GM18867 (cell line): ENCODE results near the gene DUSP5.
"Not testable (repeated sequence)": the region's sequence is repeated elsewhere in the genome, so short reads cannot be mapped to it uniquely, and the experiment has no call there.

Source experiments
- ATAC-seq: cut with Tn5 transposase; IDR thresholded peaks from one replicate; pipeline ENCODE4 v1.9.1; 2021; ENCODE audit warnings: mild to moderate bottlenecking, moderate library complexity; ENCODE audit not compliant: unreplicated experiment

Gene DUSP5

GRCh38 chr10:110497438-110498086 is at the start of gene DUSP5:
Gene DUSP5 (plus strand): TSS chr10:110497907. CDS start chr10:110498122, 215 bp downstream.
- ATAC-seq = peak; percentile 59

DNA sequence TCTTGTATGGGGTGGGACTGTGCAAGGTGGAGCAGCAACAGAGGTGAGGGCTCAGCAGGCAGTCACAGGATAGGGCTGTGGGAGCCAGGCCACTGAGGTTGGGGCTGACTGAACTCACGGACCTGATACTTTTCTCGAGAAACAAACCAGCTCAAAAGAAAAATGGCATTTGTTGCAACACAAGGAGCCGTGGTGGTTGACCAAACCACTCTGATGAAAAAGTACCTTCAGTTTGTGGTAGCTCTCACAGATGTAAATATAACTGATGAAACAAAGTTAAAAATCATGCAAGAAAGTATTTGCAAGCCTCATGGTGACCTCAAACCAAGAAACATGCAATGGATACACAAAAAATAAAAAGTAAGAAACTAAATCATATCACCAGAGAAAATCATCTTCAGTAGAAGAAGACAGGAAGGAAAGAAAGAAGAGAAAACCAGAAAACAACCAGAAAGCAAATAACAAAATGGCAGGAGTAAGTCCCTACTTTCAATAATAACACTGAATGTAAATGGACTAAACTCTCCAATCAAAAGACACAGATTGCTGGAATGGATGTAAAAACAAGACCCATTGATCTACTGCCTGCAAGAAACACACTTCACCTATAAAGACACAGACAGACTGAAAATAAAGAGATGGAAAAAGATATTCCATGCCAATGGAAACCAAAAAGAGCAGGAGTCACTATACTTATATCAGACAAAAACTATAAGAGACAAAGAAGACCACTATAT is 48.9 kb upstream of the DUSP5 start:
- ATAC-seq = no peak

GRCh38 chr10:110455446-110455845 is 42.3 kb upstream of the DUSP5 start:
- peak; percentile 55 for ATAC-seq

DNA sequence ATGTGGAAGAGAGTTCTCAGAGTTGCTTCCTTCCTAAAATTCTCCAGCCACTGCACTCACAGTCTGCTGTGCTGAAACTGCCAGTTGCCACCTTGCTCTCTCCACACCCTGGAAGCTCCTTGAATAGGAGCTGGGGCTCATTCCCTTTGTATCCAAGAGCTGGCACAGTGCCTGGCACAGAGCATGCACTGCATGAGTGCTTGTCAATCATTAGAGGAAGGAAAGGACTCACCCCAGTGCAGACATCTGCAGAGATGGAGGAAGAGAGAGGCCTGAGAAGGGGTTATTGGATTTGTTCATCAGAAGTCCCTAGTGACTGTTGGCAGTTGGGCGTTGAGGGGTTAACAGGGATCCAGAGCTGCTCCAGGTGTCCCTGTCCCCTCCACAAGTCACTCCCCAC is 41.7 kb upstream of the DUSP5 start:
- no peak for ATAC-seq

DNA sequence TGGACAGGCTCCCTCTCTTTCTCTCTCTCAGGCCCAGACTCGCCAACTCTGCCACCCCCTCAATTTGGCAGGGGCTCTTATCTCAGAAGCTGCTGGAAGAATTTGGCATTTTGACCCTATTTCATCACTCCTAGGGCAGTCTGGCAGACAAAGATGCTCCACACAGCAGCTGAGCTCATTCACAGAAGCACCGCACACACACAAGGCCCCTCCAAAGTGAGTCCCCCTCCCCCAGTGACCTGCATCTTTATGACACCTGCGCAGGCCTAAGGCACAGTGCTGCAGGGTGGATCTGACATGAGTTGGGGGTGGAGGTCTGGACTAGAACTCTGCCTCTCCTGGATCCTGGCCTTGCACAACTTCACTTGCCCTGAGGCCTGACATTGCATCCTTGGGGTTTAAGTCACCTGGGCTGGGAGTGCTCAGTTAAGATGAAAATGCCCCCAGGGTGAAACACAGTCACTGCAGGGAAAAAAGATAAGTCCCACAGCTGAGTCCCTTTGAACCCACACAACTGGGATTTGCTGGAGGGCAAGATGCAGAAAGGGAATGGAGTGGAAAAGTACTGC is 41.1 kb upstream of the DUSP5 start:
- no peak for ATAC-seq

DNA sequence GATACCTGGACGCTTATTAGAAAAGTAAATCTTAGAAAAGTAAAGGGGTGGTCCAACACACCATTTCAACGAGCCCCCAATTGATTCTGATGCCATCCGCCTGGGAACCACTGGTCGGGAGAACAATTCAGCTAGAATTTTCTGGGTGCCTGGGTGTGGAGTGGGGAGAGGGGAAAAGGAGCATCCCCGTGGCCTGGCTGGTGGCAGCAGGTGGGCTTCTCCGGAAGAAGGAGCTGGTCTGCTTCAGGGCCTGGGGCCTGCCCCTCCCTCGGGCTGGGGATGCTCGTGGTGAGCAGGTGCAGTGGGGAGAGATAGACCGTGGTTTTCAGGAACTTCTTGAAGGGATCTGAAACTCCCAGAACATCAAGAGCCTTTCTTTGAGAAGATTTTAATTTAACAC is 39.9 kb upstream of the DUSP5 start:
- ATAC-seq = no peak

GRCh38 chr10:110458266-110458920 is 39.3 kb upstream of the DUSP5 start:
- ATAC-seq = no peak

DNA sequence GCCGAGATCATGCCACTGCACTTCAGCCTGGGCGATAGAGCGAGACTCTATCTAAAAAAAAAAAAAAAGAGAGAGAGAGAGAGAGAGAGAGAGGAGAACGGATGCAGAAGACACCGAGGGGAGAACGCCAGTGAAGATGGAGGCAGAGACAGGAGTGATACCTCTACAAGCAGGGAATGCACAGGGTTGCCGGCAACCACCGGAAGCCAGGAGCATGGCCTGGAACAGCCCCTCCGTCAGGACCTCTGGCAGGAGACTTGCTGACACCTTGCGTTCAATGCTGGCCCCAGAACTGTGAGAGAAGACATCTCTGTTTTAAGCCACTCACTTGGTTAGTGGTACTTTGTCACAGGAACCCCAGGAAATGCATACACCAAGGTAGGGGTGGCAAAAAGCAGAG is 38.1 kb upstream of the DUSP5 start:
- ATAC-seq = no peak

DNA sequence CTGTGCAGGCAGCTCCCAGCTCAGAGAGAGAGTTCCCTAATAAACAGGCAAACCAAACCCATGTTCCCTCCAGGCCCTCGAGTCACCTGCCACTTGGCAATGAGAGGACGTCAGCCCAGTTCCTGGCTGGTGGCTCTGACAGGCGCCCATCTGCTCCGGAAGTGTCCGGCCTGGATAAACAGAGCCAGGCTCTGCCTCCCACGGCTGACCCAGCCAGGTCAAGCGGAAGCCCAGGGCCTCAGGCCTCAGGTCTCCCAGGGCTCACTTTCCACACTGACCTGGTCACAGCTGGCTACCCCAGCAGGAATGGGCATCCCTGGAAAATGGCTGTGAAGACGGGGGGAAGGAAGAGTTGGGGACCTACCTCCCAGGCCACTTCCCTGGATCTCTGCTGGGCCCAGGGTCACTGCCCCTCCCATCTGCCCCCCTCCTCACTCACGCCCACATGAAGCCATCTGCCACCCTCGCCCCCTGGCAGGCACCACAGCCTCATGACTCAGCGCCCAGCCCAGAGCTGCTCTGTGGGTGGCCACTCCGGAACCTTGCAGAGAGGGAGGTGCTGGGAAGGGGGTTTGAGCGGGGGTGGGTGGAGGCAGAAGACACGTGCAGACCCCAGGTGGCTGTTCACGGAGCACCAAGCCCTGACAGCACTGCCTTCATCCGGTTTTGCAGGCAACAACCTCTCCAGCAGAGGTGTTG is 37.4 kb upstream of the DUSP5 start:
- ATAC-seq = no peak

DNA sequence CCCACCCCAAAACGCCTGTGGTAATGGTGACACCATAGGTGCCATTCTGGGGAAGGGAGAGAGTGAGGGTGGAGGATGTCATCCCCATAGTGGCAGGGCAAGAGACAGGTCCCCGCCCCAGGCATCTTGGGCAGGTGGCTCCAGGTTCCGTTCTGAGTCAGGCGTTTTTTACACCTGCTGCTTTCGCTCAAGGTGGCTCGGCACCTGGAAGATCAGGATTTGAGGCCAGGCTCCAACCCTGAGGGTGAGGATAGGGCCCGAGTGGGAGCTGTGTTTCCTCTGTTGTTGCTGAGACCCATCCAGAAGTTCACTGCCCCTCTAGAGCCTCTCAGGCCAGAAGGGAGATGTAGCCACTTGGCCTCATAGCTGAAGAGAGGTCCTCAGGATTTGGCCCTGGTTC is 36.6 kb upstream of the DUSP5 start:
- ATAC-seq = no peak

GRCh38 chr10:110461530-110461929 is 36.2 kb upstream of the DUSP5 start:
- no peak for ATAC-seq

DNA sequence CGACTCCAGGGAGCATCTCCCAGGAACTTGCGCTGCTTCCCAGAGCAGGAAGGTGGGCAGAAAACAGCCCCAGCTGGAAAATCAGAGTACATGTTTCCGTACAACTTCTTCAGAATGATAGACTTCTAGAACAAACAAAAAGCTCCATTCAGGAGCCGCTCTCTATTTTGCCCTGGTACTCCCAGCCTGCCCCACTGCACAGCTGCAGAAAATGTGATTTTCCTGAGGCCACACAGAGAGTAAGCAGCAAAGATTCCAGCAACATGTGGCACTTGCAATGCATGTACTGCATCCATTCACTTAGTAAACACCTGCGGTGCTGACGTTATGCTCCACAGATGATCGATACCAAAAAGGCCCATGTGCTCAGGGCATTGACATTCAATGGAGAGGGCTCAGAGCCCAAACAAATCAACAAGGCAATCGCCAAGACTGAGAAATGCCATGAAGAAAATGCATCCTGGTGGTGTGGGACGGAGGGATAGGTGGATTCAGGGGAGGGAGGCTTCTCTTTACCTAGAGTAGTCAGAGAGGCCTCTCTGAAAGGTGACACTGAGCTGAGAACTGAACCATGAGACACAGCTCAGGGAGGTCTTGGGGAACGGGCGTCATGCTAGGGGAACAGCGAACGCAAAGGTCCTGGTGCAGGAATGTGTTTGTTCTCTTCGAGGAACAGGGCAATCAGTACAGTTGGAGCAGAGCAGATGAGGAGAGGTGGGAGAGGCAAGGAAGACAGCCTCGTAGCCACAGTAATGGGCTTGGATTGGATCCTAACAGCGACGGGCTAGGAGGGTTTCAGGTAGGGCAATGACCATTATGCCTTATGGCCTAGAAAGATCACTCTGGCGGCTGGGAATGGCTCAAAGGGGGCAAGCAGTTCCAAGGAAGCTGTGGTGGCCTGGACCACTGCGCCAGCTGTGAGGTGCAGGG is 35.3 kb upstream of the DUSP5 start:
- no peak for ATAC-seq

- ATAC-seq = not testable (repeated sequence)
Measured at GRCh38 chr10:110468258-110468657, 29.4 kb upstream of the DUSP5 start.

GRCh38 chr10:110470541-110470940 is 27.2 kb upstream of the DUSP5 start:
- ATAC-seq = not testable (repeated sequence)

- ATAC-seq = no peak
Measured at GRCh38 chr10:110471566-110472139, 26.1 kb upstream of the DUSP5 start.

- ATAC-seq = no peak
Measured at GRCh38 chr10:110474017-110474416, 23.7 kb upstream of the DUSP5 start.

GRCh38 chr10:110474826-110475225 is 22.9 kb upstream of the DUSP5 start:
- ATAC-seq = no peak

DNA sequence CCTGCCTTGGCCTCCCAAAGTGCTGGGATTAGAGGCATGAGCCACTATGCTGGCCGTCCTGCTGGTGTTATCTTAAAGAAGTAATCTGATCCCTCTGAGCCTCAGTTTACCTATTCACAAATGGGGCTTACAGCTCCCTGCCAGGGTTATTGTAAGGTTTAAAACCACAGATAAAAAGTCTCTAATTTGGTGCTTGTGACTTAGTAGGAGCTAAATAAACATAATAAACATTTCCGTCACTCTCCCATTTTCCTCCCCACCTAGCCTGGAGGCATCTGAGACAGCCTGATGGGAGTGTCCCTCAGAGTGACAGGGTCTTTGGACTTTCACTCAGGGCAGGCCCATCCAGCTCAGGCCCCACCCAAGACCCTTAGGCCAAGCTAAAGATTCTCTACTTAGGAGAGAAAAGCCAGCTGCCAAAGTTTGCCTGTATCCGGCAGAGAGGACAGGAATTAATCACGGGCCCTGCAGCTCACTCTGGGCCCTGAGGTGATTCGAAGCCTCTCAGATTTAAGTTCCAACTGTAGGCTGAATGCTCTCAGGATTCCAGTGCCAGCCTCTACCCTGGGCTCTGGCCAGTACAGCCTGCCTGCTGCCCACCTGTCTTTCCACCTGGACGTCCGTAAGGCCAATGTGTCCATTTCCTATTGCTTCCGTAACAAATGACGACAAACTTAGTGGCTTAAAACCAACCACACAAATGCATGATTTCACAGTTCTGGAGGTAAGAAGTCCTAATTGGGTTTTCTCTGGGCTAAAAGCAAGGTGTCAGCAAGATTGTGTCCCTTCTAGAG is 21.8 kb upstream of the DUSP5 start:
- no peak for ATAC-seq

- no peak for ATAC-seq
Measured at GRCh38 chr10:110479710-110480109, 18.0 kb upstream of the DUSP5 start.
